GM12864 (cell line): Measurements from ENCODE around the gene NRAP.
"Not testable (repeated sequence)": the region's sequence is repeated elsewhere in the genome, so short reads cannot be mapped to it uniquely, and the experiment has no call there.

Source experiments
- DNase-seq: peaks from one replicate; pipeline ENCODE4 v3.0.0-alpha.2; 2011; ENCODE audit warnings: low read depth
- H3K4me3 ChIP-seq: 2 replicates; pipeline ENCODE4 v1.5.1; 2011; ENCODE audit warnings: mild to moderate bottlenecking, low read depth, low read length, control low read depth
- TF ChIP-seq, protein P1 (sequence below): IDR thresholded peaks from 2 replicates; pipeline ENCODE4 v1.5.1; 2011; ENCODE audit warnings: low read depth, mild to moderate bottlenecking, moderate library complexity, low read length, control low read depth, inconsistent platforms; ENCODE audit errors: missing control alignments

The NRAP gene

DNA sequence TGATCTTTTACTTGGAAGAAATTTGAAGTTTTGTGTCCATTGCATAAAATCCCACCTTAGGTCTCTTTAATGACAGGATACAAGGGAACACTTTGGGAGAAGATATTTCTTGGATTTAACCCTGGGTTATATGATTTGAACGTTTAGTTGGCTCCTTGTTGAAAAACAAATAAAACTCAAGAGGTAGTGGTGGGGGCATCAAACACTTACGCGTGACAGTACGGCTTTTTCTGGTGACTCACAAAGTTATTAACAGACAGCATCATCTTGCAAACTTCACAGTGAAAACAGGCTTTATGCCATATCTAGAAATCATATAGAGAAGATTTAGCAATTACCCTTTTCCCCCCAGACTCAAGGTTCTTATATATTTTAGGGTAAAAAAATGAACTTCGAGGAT is 699 bp downstream of the NRAP start:
- no peak overlapping the region for H3K4me3 ChIP-seq
- TF ChIP-seq, protein P1, sequence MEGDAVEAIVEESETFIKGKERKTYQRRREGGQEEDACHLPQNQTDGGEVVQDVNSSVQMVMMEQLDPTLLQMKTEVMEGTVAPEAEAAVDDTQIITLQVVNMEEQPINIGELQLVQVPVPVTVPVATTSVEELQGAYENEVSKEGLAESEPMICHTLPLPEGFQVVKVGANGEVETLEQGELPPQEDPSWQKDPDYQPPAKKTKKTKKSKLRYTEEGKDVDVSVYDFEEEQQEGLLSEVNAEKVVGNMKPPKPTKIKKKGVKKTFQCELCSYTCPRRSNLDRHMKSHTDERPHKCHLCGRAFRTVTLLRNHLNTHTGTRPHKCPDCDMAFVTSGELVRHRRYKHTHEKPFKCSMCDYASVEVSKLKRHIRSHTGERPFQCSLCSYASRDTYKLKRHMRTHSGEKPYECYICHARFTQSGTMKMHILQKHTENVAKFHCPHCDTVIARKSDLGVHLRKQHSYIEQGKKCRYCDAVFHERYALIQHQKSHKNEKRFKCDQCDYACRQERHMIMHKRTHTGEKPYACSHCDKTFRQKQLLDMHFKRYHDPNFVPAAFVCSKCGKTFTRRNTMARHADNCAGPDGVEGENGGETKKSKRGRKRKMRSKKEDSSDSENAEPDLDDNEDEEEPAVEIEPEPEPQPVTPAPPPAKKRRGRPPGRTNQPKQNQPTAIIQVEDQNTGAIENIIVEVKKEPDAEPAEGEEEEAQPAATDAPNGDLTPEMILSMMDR, result no peak
- no peak for DNase-seq

DNA sequence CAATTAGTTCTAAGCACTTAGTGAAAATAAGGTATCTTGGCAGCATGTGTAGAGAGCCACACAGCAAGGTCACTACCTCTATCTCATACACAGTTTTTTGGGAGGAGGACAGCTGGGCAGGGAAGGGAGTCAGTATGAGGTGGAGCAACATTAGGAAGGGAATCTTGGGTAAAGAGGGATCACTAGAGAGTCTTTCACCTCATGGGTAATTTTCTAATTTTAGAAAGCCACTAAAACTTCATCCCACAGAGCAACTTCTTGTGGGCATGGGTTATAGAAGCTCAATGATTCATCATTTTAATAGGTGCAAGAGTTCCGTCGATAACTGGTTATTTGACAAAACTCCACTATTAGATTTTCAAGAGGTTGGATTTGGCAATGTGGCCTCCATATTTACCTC is 2.5 kb downstream of the NRAP start:
- TF ChIP-seq, protein P1, result no peak
- no peak overlapping the region for H3K4me3 ChIP-seq

GRCh38 chr10:113657544-113657943 is 6.3 kb downstream of the NRAP start:
- DNase-seq, result no peak
- H3K4me3 ChIP-seq, result no peak overlapping the region
- TF ChIP-seq, protein P1, result no peak

More for the DNA sequence above, 2.5 kb downstream of the NRAP start:
- DNase-seq, result no peak

DNA sequence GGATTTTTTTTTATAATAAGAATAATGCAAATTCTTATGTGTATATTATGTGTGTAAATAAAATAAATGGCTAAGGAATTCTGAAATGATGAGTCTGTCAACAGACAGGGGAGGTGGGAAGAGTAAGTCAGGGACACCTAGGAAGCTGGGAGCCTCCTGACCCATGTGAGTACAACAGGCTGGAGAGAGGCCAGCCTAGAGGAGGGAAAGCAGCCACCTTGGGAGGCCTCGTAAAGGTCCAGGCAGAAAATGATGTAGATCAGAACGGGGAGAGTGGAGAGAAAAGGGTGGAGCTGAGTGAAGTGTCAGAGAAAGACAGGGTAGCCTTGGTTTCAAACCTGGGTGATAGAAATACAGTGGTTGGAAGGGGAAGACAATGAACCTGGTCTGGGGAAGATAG is 6.9 kb downstream of the NRAP start:
- TF ChIP-seq, protein P1, result no peak
- no peak overlapping the region for H3K4me3 ChIP-seq
- no peak for DNase-seq

DNA sequence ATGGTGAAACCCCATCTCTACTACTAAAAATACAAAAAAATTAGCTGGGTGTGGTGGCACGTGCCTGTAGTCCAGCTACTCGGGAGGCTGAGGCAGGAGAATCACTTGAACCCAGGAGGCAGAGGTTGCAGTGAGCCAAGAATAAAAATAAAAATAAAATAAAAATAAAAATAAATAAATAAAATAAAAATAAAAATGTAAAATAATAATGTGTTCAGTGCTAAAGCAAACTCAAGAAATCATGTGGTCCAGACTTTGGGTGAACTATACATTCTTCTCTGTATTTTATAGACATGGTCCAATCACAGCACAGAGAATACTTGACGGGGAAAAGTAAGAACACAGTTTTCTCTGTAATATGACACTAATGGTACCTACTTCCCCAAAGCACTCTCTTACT is 11.4 kb downstream of the NRAP start:
- DNase-seq, result not testable (repeated sequence)

DNA sequence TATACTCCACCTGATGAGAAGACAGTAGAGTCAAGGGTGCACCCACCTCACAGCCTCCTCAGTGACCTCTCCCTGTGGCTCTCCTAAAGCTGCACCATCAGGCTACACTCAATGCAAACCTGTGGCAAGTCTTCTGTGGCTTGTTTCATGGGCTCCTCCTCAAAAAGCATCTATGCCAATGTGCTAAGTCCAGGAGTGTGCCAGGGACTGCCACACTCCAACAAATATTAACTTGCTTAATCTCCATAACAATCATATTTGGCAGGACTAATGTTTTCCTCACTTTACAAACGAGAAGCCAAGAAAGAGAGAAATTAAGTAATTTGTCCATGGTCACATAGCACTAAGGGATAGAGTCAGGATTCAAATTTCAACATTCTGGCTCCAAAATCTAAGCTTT is 11.9 kb downstream of the NRAP start:
- no peak for DNase-seq
- no peak overlapping the region for H3K4me3 ChIP-seq
- TF ChIP-seq, protein P1, result no peak

More for the DNA sequence above, 11.4 kb downstream of the NRAP start:
- not testable (repeated sequence) for H3K4me3 ChIP-seq

GRCh38 chr10:113651021-113651420 is 12.8 kb downstream of the NRAP start:
- no peak overlapping the region for H3K4me3 ChIP-seq
- no peak for DNase-seq
- TF ChIP-seq, protein P1, result no peak

DNA sequence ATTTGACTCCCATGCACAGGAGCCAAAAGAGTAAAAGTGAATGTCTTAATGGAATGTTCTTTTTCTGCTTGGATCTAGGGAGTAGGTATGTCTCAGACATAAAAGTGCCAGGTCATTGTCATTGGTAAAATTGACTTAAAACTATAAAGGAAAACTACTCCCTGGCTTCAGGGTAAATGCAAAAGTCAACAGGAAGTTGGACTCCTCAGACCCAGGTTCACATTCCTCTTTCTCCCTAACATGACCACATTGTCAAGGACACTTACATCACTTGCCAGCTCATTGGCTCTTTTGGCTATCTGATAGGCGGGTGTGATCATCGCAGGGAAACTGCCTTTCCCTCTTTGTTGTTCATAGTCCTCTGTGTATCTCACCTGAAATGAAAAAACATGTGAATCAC is 13.7 kb downstream of the NRAP start:
- H3K4me3 ChIP-seq, result no peak overlapping the region
- DNase-seq, result no peak
- TF ChIP-seq, protein P1, result no peak
